Renal cortical epithelial cell (primary cell): ENCODE results near the gene RBM38. TPM values are rescaled to one million over a fixed set of nuclear protein-coding genes. Genes with fewer than 3 reads are reported as not detected.
"Not testable (repeated sequence)": the region's sequence is repeated elsewhere in the genome, so short reads cannot be mapped to it uniquely, and the experiment has no call there.

Experiments used
- DNase-seq: peaks from one replicate; pipeline ENCODE4 v3.0.0-alpha.2; 2011; ENCODE audit warnings: low read depth
- total RNA-seq: library from RNA; depleted of rRNA; stranded (reverse); fragments of >200 nt; gene quantifications from 2 replicates; pipeline ENCODE4 v1.2.3, GENCODE V29; 2014

RBM38 gene
- total RNA-seq, 1 donor from 2014 or later = 14.8 TPM

DNA sequence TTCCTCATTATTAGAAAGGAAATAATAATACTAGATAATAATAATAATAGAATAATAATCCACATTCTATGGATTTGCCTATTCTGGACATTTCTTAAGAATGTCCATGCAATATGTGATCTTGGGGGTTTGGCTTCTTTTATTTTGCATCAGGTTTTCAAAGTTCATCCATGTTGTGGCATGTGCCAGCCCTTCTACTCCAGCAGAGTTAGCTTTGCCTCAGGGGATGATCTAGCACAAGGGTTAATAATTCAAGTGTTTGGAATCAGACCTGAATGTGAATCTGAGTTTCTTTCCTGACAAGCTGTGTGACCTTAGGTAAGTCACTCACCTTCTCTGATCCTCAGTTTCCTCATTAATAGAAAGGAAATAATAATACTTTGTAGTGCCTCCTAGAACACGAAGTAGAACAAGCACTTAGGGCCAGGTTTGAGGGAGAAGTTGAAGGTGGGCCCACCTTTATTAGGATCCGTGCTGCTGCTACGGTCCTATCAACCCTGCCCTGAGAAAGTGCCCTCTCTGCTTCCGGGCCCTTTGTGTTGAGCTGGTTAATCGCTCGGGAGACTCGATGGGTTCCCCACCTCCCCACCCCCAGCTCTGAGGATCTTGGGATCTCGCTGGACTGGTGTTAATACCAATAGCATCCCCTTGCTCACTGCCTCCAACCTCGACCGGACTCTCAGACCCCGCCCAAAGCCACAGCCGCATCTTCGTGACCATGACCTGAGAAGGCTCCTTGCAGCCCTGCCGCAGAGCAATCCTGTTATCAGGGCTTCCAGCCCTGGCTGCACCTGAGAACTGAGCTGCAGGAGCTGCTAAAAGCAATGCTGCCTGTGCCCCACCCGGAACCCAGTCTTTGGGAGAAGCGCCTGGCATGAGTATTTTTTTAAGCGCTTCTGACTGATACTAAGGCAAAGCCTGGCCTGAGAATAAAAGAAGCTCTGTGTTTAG lies 26.9 kb downstream of the RBM38 start:
- no peak for DNase-seq

DNA sequence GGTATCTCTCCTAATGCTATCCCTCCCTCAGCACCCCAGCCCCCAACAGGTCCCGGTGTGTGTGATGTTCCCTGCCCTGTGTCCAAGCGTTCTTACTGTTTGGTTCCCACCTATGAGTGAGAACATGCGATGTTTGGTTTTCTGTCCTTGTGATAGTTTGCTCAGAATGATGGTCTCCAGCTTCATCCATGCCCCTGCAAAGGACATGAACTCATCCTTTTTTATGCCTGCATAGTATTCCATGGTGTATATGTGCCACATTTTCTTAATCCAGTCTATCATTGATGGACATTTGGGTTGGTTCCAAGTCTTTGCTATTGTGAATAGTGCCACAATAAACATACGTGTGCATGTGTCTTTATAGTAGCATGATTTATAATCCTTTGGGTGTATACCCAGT lies 28.3 kb downstream of the RBM38 start:
- not testable (repeated sequence) for DNase-seq

- DNase-seq = no peak
Measured at GRCh38 chr20:57420571-57421252, 29.5 kb downstream of the RBM38 start.

DNA sequence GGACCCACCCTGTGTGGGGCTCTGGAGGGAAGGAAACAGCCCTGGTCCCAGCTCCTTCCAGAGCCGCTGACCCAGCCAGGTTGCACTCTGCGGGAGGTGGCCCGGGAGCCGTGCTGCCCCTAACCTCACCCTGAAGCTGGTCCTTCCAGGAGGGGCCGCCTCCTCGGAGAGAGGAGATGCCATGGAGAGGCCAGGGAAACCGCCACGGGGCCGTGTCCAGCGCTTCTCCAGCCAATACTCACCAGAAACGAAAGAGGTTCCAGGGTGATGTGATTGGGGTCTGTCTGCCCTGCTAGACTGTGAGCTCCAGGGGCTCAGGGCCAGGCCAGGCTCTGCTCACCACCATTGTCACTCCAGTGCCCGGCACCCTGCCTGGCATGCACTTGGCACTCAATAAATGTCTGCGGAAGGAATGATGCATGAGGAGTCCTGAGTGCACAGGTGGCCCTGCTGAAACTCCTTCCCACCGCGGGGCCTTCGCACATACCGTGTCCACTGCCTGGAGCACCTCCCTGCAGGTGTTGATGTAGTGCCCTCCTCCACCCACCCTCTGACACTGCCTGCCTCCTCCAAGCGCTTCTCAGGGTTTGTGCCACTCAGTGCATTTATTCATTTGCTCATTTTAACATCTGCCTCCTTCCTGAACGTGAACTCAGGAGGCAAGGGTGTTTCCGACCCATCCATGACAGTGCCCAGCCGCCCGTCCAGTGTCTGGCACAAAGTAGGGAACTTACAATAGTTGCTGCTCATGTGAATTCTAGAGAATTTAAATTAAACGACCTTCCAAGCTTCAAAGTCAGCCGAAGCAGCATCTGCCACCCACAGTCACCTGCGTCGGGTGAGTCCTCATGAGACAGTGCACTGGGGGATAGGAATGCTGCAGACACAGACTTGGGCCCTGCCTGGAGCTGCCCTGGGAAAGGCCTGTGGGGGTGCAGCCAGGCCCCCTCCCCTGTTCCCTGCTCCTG lies 30.3 kb downstream of the RBM38 start:
- DNase-seq = no peak

DNA sequence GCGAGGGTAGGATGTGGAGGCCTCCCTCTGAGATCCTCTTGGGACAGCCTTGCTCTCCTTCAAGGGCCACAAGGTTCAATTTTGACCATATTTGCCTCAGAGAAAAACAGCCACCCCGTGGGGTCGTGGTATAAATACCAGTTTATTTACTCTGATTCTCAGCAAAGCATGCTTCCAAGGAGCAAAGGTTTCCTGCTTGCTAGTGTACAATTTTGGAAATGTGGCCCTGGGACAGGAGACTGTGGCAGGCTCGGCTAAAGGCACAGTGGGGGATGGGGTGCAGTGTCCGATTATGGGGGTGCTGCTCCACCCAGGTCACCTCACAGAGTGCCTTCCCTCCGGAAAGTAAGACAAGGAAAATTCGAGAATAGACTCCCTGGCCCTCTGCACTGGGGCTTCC lies 31.1 kb downstream of the RBM38 start:
- DNase-seq = no peak

DNA sequence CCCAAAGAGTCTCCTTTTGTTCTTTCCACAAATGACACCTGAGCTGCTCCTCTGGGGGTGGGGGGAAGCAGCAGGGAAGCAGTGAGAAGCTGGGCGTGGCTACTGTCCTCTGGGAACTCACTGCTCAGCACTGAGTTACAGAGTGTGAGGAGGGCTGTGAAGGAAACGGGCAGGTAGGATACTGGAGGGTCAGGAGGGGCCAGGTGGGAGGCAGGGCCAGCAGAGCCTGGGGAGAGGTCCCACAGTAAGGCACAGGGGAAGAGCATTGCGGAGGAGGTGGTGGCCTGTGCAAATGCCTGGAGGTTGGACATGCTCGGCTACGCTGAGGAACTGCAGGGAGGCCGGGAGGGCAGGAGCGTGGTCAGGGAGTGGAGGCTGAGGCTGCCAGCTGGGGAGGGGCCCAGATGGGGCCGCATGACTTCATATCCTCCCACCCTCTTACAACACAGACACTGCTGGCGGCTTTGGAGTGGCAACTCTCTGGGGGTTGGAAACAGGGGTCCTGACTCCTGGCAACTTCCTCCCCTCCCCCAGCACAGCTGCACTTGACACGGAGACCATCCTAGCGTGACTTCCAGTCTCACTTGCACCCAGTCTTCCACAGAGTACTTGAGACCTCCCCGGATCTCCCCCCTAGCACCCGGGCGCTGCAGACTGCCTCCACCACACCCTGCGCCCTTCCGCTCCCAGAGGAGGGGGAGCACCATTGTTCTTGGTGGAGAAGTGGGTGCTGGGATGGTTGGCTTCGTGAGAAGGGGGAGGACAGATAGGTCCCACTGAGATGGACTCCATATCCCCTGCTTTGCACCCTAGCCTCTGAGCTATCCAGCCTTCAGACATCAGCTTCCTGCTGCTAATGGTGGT lies 34.2 kb downstream of the RBM38 start:
- no peak for DNase-seq

- no peak for DNase-seq
Measured at GRCh38 chr20:57426271-57426689, 35.1 kb downstream of the RBM38 start.

DNA sequence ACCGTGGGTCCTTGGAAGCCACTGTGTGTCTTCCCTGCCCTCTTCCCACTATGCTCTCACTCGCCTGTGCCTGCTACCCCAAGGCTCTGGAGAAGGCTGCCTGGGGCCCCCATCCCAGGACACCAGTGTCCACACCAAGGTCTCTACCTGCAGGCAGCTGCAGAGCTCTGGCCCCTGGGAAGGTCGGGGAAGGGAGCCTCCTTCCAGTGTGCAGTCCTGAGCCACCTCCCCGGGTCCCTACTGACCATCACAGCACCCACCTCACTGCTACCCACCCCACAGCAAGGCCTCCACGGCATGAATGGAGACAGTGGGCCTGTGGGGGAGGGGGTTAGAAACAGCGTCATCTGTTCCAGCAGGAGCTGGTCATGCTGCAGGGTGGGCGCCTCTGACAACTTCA lies 35.6 kb downstream of the RBM38 start:
- no peak for DNase-seq

DNA sequence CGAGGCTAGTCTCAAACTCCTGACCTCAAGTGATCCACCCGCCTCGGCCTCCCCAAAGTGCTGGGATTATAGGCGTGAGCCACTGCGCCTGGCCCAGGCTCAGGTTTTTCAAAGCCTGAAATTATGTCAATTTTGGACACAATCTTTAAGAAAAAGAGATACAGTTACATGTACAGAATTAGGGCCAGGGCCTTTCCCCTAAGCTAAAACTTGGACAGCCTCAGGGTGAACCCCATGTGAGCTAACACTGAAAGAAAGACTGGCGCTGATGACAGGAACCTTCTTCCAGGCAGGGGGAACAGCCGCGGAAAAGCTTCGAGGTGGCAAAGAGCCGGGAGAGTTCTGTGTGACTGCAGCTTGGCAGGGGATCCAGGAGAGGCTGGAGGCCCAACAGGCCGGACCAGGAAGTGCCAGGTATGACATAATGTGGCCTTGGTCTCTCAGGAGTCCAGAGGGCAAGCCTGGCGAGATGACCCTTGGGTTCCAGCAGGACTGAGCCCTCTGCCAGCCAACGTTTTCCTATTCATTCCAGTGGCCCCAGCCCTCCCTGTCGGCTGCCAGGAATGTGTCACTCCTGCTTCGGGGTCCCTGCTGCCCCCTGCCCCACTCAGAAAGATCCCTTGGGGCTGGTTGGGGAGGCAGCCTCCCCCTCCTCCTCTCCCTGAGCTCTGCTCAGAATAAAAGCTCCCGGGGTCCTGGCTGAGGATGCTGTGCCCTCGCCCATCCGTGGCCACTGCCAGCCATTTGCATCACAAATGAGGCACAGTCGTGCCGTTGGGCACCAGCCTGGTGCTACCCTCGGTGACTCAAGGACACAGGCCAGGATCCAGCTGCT lies 37.3 kb downstream of the RBM38 start:
- DNase-seq = no peak

GRCh38 chr20:57429159-57429496 lies 37.9 kb downstream of the RBM38 start:
- no peak for DNase-seq

GRCh38 chr20:57429580-57430200 lies 38.5 kb downstream of the RBM38 start:
- peak; percentile 21 for DNase-seq

GRCh38 chr20:57430201-57430596 lies 39.0 kb downstream of the RBM38 start:
- DNase-seq = not testable (repeated sequence)

- DNase-seq = no peak
Measured at GRCh38 chr20:57431539-57431835, 40.3 kb downstream of the RBM38 start.

DNA sequence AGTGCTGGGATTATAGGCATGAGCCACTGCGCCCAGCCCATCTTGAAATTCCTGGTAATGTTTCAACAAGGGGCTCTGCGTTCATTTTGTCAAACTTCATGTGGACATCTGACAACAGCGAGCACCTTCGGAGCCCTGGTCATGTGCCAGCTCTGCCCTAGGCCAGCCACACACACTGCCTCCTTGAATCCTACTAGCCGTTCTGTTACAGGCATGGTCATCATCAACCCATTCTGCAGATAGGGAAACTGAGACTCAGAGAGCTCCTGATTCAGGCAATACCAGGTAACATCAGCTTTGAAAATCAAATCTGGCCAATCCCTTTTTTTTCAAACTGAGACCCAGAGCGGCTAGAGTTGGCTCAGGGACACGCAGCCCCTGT lies 41.3 kb downstream of the RBM38 start:
- no peak for DNase-seq

GRCh38 chr20:57432862-57433491 lies 41.8 kb downstream of the RBM38 start:
- no peak for DNase-seq

DNA sequence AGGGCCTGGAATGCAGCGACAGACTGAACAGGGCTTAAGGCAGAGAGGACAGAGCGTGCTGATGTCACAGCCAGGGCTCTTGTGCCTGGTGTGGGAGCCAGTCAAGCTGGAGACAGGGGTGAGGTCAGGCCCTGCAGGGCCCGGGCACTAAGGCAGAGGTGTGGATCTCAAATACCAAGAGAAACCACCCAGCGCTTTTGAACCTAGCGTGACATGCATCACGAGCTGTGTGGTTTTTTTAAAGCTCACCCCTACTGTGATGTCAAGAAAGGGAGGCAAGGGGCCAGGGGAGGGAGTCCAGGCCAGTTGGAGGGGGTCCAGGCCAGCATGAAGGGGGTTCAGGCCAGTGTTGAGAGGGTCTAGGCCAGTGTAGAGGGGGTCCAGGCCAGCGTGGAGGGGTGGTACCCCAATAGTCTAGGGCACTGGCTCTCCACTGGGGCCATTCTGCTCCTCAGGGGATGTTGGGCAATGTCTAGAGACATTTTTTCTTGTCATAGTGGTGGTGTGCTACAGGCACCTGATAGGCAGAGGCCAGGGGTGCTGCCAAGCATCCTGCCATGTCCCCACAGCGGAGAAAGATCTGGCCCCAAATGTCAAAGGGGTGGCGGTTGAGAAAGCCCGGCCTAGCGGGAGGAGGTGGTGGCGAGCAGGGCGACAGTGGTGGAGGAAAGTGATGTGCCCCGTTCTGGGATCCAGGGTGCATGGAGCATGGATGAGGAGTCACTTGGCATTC lies 42.6 kb downstream of the RBM38 start:
- DNase-seq = no peak

DNA sequence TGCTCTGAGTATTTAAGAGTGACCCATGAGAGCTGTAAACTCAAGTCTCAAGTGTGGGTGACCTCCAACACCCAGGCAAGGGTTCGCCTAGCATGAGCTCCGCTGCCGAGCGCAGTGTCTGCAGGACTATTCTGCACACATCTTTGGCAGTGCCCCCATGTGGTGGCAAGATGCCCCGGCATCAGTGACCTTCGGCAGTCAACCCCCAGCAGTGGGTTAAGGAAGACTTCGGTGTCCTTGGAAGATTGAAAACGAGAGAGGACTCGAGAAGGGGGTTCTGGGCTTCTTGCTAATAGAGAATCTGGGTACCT lies 43.1 kb downstream of the RBM38 start:
- no peak for DNase-seq

- DNase-seq = no peak
Measured at GRCh38 chr20:57435105-57435497, 43.9 kb downstream of the RBM38 start.
